ENCODE measurements around the gene COL20A1. TPM values are rescaled to one million over a fixed set of nuclear protein-coding genes. Genes with fewer than 3 reads are reported as not detected.
"Not testable (repeated sequence)": the region's sequence is repeated elsewhere in the genome, so short reads cannot be mapped to it uniquely, and the experiment has no call there.

COL20A1 gene
- total RNA-seq, 3 donors from 2014 or later: not detected

DNA sequence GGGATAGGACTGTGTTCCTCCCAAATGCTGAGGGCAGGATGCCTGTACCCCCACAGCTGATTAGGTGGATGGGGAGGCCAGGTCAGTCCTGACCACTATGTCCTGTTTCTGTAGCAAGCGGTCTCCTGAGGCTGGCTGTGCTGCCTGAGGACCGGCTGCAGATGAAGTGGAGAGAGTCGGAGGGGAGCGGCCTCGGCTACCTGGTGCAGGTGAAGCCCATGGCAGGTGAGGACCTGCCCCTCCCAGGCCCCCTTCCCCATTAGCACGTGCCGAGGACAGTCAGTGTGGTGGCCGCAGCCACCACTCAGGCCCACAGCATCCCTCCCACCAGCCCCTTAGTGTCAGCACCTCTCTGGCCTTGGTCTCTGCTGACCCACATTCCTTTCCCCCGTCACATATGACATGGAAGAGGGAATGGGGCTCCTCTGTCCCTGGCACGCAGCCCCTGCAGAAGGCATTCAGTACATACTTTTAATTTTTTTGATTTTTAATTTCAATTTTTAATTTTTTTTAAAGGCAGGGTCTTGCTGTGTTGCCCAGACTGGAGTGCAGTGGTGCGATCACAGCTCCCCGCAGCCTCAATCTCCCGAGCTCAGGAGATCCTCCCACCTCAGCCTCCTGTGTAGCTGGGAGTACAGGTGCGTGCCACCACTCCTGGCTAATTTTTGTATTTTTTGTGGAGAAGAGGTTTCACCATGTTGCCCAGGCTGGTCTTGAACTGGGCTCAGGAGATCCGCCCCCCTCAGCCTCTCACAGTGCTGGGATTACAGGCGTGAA lies 5.0 kb downstream of the COL20A1 start:
- ATAC-seq (no peak), DNase-seq (no peak)
- H3K9me3 Mint-ChIP-seq: peaks cover 12% of the 10 kb centered on the region
- peaks cover 8% of the 10 kb centered on the region for H3K4me1 Mint-ChIP-seq (ENCODE audit: low read depth)
- no peaks in the 10 kb centered on the region for H3K36me3 Mint-ChIP-seq (ENCODE audit: insufficient read depth)
- peaks cover 20% of the 10 kb centered on the region for H3K27me3 Mint-ChIP-seq (ENCODE audit: low read depth)
- H3K4me3 Mint-ChIP-seq: no peak overlapping the region

DNA sequence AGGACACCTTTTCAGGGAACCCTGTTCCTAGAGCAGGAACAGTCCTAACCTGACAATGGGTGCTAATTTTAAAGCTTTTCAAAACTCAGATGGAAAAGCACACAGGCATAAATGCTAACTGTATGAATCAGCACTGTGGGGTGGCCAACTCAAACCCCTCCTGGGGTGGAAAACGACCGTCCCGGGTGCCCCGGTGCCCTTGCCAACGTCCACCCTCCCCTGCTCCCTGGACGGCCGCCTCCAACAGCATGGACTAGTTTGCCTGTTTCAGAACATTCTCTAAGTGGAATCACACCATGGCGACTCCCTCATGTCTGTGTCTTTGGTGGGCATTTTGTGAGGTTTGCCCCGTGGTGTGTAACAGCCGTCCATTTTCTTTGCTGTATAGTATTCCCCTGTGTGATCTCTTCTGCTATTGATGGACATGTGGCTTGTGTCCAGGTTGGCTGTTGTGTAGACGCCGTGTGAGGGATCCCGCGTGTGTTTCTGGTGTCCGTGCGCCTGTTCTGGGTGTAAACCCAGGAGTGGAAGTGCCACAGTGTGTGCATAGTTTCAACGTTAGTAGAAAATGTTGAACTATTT lies 5.8 kb downstream of the COL20A1 start:
- peaks cover 12% of the 10 kb centered on the region for H3K9me3 Mint-ChIP-seq
- ATAC-seq (no peak), DNase-seq (no peak)
- peaks cover 8% of the 10 kb centered on the region for H3K4me1 Mint-ChIP-seq (ENCODE audit: low read depth)
- H3K4me3 Mint-ChIP-seq: no peak overlapping the region
- H3K27me3 Mint-ChIP-seq (ENCODE audit: low read depth): peaks cover 20% of the 10 kb centered on the region
- H3K36me3 Mint-ChIP-seq (ENCODE audit: insufficient read depth): no peaks in the 10 kb centered on the region

DNA sequence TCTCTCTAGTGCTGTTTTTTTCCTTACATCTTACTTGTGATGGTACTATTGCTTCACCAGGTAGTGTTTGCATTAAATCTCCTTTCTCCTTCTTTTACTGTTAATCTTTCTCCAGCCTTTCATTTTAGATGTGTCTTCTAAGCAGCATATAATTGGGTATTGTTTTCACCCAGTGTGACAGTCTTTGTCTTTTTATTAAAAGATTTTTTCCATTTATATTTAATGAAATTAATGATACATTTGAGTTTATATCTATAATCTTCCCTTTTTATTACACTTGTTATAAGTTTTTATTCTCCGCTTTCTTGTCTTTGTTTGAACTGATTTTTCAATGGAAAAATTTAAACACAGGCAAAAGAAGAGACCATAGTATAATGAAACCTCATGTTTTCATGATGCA lies 8.7 kb downstream of the COL20A1 start:
- DNase-seq (no peak), ATAC-seq (no peak)
- H3K36me3 Mint-ChIP-seq (ENCODE audit: insufficient read depth): no peaks in the 10 kb centered on the region
- peaks cover 18% of the 10 kb centered on the region for H3K27me3 Mint-ChIP-seq (ENCODE audit: low read depth)
- peaks cover 12% of the 10 kb centered on the region for H3K9me3 Mint-ChIP-seq
- H3K4me3 Mint-ChIP-seq: no peak overlapping the region
- peaks cover 1% of the 10 kb centered on the region for H3K4me1 Mint-ChIP-seq (ENCODE audit: low read depth)

- no peak overlapping the region for H3K4me3 Mint-ChIP-seq
- no peak for DNase-seq
- H3K4me1 Mint-ChIP-seq (ENCODE audit: low read depth): peaks cover 1% of the 10 kb centered on the region
- H3K36me3 Mint-ChIP-seq (ENCODE audit: insufficient read depth): no peaks in the 10 kb centered on the region
- H3K27me3 Mint-ChIP-seq (ENCODE audit: low read depth): peaks cover 15% of the 10 kb centered on the region
- no peak for ATAC-seq
- H3K9me3 Mint-ChIP-seq: peaks cover 12% of the 10 kb centered on the region
Measured at GRCh38 chr20:63303095-63303666, 10.2 kb downstream of the COL20A1 start.

GRCh38 chr20:63305393-63305792 lies 12.4 kb downstream of the COL20A1 start:
- Mint-ChIP-seq H3K36me3 (ENCODE audit: insufficient read depth) (no peaks in the 10 kb centered on the region), H3K4me1 (ENCODE audit: low read depth) (no peaks in the 10 kb centered on the region), H3K9me3 (peaks cover 12% of the 10 kb centered on the region), H3K4me3 (no peak overlapping the region), H3K27me3 (ENCODE audit: low read depth) (peaks cover 12% of the 10 kb centered on the region)
- ATAC-seq (no peak), DNase-seq (no peak)

DNA sequence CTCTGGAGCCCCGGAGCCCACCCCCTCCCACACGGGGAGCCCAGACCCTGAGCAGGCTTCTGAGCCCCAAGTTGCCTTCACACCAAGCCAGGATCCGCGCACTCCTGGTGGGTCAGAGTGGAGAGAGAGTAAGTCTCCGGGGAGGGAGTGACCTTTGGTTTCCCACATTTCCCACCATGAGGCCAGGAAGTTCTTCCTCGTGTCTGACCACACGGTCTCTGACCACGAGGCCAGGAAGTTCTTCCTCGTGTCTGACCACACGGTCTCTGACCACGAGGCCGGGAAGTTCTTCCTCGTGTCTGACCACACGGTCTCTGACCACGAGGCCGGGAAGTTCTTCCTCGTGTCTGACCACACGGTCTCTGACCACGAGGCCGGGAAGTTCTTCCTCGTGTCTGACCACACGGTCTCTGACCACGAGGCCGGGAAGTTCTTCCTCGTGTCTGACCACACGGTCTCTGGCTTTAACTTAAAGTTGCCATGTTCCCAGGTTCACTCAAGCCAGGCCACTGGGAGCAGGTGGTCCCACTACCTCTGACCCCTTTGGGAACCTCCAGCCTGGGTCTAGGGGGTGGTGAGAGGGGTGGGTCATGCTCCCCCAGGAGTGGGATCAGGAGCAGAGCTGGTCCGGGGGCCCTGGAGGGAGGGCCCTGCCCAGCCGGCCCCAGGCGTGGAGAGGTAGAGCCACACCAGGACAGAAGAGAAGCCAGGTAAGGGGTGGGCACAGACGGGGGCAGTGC lies 13.1 kb downstream of the COL20A1 start:
- peaks cover 11% of the 10 kb centered on the region for H3K27me3 Mint-ChIP-seq (ENCODE audit: low read depth)
- peaks cover 12% of the 10 kb centered on the region for H3K9me3 Mint-ChIP-seq
- not testable (repeated sequence) for H3K4me1 Mint-ChIP-seq (ENCODE audit: low read depth); ATAC-seq; DNase-seq; H3K4me3 Mint-ChIP-seq; H3K36me3 Mint-ChIP-seq (ENCODE audit: insufficient read depth)

GRCh38 chr20:63306673-63307537 lies 13.9 kb downstream of the COL20A1 start:
- DNase-seq (no peak), ATAC-seq (no peak)
- Mint-ChIP-seq H3K4me1 (ENCODE audit: low read depth) (no peaks in the 10 kb centered on the region), H3K9me3 (peaks cover 6% of the 10 kb centered on the region), H3K36me3 (ENCODE audit: insufficient read depth) (no peaks in the 10 kb centered on the region), H3K4me3 (no peak overlapping the region), H3K27me3 (ENCODE audit: low read depth) (peaks cover 11% of the 10 kb centered on the region)

DNA sequence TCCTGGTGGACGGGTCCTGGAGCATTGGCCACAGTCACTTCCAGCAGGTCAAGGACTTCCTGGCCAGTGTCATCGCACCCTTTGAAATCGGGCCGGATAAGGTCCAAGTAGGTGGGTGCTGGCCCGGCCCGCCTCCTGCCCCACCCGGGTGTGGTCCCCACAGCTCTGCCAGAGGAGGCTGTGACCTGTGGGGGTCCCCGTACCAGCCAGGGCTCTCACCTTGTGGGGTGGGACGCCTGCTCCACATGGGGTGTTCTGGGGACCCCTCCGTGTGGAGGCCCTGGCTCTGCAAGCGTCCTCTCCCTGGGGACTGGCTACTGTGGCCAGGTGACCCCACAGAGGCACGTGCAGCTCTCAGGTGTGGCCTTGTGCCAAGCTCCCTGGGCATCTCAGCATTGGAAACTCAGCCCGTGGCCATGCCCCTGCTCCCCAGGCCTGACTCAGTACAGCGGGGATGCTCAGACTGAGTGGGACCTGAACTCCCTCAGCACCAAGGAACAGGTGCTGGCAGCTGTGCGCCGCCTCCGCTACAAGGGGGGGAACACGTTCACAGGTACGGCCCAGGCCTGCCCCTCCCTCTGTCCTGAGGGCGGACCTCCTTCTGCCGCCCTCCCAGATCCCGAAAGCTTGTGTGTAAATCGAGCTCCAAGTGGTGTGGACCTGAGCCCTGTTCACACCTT lies 14.7 kb downstream of the COL20A1 start:
- ATAC-seq: no peak
- Mint-ChIP-seq H3K27me3 (ENCODE audit: low read depth) (peaks cover 9% of the 10 kb centered on the region), H3K4me3 (no peak overlapping the region), H3K9me3 (peaks cover 2% of the 10 kb centered on the region), H3K36me3 (ENCODE audit: insufficient read depth) (no peaks in the 10 kb centered on the region), H3K4me1 (ENCODE audit: low read depth) (no peaks in the 10 kb centered on the region)
- DNase-seq: no peak

DNA sequence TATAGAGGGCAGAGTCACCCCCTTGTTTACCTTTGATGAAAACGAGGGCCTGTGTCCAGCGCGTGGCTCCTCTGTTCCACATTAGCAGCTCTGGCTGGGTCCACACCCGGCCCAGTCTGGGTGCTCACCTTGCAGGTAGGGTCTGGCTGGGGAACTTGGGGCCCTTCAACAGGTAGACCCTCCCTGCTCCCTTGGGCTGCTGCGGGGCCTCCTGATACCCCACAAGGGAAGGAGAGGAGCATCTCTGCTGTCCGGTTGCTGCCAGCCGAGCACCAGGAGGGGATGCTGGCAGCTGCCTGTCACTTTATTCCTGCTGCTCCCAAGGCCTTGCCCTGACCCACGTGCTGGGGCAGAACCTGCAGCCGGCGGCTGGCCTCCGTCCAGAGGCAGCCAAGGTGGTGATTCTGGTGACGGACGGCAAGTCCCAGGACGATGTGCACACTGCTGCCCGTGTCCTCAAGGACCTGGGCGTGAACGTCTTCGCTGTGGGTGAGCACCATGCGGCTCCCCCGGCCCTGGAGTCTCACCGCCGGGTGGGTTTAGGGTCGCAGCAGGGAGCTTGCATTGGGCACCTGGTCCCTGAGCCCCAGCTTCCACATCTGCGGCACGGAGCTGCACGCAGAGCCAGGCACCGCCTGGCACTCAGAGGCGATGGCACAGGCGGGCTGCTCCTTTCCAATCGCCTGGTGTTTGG lies 15.4 kb downstream of the COL20A1 start:
- Mint-ChIP-seq H3K4me3 (no peak overlapping the region), H3K4me1 (ENCODE audit: low read depth) (no peaks in the 10 kb centered on the region), H3K9me3 (no peaks in the 10 kb centered on the region), H3K27me3 (ENCODE audit: low read depth) (peaks cover 6% of the 10 kb centered on the region), H3K36me3 (ENCODE audit: insufficient read depth) (no peaks in the 10 kb centered on the region)
- DNase-seq (no peak), ATAC-seq (no peak)

DNA sequence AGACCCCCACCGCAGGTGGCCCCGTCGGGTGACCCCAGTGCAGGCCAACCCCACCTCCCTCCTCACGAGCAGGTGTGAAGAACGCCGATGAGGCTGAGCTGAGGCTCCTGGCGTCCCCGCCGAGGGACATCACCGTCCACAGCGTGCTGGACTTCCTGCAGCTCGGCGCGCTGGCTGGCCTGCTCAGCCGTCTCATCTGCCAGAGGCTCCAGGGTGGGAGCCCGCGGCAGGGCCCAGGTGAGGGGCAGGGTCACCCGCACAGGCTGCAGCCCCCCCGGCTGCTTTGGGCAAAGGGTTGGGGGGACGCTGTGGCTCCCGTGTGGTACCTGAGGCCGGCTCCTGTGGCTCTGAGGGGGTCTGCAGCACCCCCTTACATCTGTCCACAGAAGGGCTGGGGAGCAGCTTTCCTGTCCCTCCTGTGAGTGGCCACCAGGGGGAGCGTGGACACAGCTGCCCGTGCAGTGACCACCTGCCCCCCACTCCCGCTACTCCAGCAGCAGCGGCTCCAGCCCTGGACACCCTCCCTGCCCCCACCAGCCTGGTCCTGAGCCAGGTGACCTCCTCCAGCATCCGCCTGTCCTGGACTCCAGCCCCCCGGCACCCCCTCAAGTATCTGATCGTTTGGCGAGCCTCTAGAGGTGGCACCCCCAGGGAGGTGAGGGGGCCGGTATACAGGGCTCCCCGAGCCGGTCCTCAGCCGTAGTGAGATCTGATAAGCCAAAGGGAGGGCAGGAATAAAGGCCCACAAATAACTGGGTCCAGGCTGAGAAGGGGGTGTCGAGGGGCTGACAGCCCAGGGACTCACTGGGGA lies 16.5 kb downstream of the COL20A1 start:
- peak; percentile 40 to 45 for ATAC-seq

DNA sequence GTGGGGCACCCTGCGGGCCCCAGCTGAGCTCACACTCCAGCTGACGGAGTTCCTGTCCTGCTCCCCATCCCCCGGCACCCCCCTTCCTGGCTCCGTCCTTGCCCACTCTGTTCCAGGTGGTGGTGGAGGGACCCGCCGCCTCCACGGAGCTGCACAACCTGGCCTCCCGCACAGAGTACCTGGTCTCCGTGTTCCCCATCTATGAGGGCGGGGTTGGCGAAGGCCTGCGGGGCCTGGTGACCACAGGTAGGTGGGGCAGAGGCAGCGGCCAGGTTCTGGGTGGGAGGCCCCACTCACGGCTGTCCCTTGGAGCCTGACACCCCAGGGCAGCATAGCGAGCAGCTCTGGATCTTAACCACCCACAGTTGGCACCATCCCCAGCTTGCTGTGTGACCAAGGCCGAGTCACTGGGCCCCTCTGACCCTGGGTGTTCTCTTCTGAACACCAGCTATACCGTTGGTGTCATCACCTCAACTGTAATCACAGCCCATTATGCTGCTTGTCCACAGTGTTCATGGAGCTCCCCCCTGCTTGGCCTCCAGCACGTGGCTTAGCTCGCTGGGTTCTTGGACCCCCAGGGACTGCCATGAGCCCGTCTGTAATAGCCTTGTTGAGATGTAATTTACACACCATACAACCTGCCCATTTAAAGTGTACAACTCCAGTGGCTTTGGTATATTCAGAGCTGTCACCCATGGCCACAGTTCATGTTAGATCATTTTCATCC lies 17.4 kb downstream of the COL20A1 start:
- ATAC-seq: no peak
- Mint-ChIP-seq H3K4me3 (no peak overlapping the region), H3K27me3 (ENCODE audit: low read depth) (peaks cover 6% of the 10 kb centered on the region), H3K9me3 (no peaks in the 10 kb centered on the region), H3K4me1 (ENCODE audit: low read depth) (no peaks in the 10 kb centered on the region), H3K36me3 (ENCODE audit: insufficient read depth) (no peaks in the 10 kb centered on the region)
- no peak for DNase-seq

More for the DNA sequence above, 16.5 kb downstream of the COL20A1 start:
- H3K4me3 Mint-ChIP-seq: no peak overlapping the region
- no peaks in the 10 kb centered on the region for H3K36me3 Mint-ChIP-seq (ENCODE audit: insufficient read depth)
- H3K4me1 Mint-ChIP-seq (ENCODE audit: low read depth): no peaks in the 10 kb centered on the region
- no peak for DNase-seq
- no peaks in the 10 kb centered on the region for H3K9me3 Mint-ChIP-seq
- H3K27me3 Mint-ChIP-seq (ENCODE audit: low read depth): peaks cover 6% of the 10 kb centered on the region

Measured in activated T-cell treated with anti-CD3 and anti-CD28 coated beads, Interleukin-2, amount 50 U/mL, for 4 hours (primary cell).